CMK (cell line): ENCODE data around the gene ITGB5.

Source experiments
- DNase-seq: peaks from one replicate; pipeline ENCODE4 v3.0.0-alpha.2; 2010; ENCODE audit warnings: low read depth

ITGB5 gene

DNA sequence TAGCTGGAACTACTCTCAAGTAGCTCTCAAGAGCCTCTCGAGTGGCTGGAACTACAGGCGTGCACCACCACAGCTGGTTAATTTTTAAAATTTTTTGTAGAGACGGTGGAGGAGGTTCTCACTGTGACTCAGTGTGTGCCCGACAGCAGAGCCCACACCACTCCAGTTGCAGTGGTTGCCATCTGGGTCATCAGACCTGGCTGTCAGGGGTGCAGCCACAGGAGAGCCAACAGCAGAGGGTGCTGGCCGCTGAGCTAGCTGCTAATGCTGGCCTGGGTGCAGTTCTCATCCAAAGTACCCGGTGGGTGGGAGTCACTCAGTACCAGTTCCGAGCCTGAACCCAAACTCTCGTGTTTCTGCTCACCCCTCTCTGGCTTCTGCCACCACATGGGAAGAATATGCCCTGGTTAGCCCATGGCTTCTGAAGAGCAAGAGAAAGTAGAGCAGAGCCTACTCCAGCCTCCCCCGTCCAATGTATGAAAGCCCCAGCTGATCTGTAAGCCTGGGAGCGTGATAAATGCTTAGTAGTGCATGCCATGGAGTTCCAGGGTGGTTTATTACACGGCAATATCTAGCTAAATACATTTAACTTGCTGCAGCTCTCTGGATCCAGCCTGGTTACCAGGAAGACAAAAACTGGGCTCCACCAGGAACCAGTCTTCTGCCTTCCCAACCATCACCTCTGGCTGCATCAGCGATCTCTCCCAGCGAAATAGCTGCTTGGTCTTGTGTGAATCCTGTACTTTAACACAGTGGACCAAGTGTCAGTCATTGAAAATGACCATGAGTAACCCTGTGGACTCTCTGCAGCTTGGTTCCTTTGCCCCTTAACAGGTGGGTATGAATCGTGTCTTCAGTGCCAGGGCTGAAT, 139.8 kb downstream of the ITGB5 start:
- no peak for DNase-seq

DNA sequence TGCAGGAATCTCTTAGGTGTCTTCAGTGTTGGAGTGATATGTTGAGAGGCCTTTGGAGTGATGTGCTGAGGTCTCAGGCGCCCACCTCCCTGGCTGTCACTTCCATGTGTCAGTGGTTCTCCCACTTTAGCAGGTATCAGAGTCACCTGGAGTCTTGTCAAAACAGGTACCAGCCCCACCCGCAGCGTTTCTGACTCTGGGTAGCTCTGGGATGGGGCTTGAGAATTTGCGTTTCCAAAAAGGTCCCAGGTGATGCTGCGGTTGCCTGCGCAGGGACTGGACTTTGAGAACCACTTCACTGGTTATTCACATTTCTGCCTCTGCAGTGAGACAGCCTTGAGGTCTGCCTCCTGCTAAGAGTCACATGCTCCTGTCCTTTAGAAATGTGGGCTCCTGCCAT, 141.4 kb downstream of the ITGB5 start:
- no peak for DNase-seq

DNA sequence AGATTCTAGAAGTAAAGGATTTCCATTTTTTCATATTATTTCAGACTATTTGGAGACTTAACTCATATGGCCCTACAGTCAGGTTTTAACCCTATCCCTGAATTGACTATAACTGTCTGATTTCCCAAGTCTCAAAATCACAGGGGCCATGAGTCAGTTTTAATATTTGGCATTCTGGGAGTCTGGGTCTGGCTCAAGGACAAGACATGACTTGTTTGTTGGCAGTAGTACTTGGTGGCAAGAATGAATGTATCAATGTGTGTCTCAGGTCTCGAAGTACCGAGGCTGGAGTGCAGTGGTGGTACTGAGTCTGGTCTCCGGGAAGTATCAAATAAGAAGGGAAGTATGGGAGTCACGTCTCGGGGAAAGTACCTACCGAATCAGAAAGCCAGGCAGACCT, 146.1 kb downstream of the ITGB5 start:
- DNase-seq: no peak

DNA sequence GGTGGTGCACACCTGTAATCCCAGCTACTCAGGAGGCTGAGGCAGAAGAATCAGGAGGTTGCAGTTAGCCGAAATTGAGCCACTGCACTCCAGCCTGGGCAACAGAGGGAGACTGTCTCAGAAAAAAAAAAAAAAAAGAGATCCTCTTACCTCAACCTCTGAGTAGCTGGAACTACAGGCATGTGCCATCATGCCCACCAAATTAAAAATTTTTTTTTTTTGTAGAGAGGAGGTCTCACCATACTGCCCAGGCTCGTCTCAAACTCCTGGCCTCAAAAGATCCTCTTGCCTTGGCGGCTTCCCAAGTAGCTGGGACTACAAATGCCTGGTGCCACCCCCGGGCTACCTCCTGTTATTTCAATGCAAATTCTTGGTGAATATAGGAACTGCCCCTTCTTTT, 155.4 kb downstream of the ITGB5 start:
- DNase-seq: no peak

DNA sequence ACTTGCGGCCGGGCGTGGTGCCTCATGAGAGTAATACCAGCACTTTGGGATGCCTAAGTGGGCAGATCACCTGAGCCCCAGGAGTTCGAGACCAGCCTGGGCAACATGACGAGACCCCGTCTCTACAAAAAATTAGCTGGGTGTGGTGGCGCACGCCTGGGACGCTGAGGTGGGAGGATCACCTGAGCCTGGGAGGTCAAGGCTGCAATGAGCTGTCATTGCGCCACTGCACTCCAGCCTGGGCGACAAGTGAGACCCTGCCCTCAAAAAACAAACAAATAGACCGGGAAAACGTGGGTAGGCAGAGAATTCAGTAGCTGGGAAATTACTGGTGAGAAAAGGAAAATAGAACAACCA, 156.2 kb downstream of the ITGB5 start:
- no peak for DNase-seq

DNA sequence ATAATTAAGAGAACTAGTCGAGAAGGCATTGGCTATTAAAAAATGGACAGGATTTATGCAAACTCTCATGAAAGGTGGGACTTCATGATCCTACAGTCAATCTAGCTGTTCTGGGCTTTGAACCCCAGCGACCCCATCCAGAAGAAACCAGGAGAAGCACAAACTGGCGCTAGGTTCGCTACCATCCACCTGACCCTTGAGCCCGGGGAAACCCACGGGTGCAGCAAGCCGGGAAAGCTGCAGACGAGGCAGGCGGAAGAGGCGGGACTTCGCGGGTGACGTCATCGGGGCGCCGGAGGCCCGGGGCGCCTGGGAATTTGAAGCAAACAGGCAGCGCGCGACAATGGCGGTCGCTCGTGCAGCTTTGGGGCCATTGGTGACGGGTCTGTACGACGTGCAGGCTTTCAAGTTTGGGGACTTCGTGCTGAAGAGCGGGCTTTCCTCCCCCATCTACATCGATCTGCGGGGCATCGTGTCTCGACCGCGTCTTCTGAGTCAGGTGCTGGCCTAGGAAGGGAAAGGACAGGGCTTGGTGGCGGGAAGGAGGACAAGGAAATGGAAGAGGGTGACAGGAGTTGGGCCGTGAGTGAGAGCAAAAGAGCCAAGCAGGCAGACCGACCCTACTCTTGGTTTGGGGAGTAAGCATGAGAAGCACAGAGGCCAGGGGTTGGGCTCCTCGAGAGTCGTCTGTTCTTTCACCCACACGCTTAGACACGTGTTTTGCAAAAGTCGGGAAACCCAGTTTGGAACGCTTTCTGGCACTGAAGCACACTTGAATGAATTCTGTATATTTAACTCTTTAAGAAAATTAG, 156.8 kb downstream of the ITGB5 start, which contains the start of gene UMPS:
Gene UMPS, plus strand, starts transcription at position 324 of the 812 bp plus-strand sequence. Its CDS starts 20 bp downstream, at position 344.
- peak; percentile 43 for DNase-seq

DNA sequence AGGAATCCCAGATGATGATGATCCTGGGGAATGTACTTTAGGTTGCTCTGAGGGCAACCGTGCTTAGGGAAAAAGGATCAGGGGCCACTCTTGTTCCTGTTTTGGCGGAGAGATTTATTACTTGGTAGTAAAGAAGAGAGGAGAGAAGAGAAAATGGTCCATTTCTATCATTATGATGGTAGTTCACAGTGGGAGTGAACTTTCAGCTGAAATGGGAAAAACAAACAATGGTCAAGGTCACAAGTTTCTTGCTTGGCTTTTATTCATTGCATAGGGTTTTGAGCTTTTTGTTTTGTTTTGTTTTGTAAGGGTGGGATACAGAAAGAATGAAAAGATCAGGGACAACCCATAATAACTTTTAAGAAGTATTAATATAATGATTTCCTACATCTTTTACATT, 164.6 kb downstream of the ITGB5 start:
- DNase-seq: no peak

DNA sequence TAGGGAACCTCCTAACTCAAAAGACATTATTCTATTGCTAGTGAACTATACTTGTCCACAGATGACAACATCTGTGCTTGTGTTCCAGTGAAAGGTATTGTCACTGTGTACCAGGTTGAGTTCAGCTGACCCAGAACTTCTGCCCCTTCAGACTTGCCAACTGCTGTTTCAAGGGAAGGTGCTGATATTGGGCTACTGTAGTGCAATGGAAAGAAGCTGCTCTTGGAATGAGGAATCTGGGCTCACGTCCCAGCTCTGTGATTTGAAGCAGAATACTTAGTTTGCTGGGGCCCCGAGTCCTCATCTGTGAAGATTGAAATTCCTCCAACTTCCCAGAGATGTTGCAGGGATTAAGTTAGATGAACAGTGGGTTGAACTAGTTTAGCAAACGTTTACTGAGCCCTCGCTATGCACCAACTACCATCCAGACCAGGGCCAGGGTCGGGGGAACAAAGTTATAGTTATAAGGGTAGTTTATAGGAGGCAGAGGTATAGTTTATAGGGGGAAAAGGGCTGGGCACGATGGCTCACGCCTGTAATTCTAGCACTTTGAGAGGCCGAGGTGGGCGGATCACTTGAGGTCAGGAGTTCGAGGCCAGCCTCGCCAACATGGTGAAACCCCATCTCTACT, 172.8 kb downstream of the ITGB5 start:
- no peak for DNase-seq
